HG03175 (cell line): ENCODE measurements around the gene PNPLA1.

ENCODE experiments used
- ATAC-seq: cut with Tn5 transposase; IDR thresholded peaks from one replicate; pipeline ENCODE4 v1.9.1; 2021; ENCODE audit warnings: mild to moderate bottlenecking, moderate library complexity; ENCODE audit not compliant: unreplicated experiment

Gene PNPLA1

DNA sequence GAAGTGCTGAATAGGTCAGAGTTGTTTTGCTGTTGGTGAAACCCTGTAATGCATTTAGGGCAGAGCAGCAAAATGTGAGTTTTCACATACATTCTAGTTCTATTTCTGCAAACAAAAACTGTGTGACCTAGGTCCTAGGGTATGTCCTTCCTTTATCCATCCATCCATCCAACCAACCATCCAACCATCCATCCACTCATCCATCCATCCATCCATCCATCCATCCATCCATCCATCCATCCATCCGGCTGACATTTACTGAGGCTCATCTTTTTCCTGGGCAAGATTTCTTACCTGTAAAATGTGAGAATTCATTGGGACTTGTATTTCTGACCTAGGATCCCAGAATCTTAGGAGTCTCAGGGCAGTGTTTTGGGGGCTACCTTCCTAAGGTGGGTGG is 14.5 kb downstream of the PNPLA1 start:
- ATAC-seq, result no peak

DNA sequence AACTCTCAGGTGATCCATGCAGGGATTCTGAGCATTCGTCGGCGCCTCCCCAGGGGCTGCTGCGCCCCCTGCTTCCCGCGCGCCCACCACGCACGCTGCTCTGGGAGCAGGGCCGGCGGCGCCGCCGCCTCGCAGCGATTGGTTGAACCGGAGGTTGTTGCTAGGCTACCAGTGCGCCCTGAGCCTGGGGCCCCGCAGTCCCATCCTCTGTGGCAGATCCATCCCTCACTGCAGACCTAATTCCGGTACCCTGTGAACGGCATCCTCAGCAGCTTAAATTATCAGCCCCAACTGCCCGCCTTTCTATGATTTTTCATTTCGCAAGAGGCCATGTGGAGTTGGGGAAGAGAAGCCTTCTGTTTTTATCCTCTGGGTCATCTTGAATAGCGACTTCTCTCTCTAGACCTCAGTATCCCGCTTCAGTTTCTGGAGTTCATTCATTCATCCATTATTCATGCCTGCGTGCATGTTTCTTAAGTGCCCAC is 15.4 kb downstream of the PNPLA1 start:
- no peak for ATAC-seq

DNA sequence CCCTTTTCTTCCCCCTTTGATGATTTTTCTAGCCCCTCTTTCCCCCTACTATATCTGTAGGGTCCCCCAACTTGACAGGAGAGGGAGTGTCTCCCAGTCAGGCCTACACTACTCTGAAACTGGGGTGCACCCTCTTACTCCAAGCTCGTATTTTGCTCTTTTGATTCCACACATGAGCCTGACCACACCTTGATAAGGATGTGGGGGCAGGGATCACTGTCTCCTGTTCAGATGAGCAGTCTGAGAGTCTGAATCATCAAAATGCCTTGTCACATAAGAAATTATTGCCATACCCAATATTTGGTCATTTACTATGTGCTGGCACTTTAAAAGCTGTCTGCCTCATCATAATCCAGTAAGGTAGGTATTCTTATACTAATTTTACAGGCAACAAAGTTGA is 15.9 kb downstream of the PNPLA1 start:
- no peak for ATAC-seq

DNA sequence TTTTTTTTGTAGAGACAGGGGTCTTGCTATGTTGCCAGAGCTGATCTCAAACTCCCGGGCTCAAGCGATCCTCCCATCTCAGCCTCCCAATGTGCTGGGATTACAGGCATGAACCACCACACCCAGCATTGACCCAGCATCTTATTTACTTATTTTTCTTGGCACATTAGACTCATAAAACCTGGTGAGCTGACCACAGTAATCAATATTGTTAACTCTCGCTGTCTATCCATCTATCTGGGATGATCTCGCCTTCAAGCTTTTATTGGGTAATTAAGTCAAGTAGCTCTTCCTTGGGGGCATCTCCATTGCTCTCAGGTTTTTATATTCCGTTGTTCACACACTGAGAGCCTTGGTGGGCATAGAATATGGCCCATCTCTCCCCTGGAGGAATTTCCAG is 17.0 kb downstream of the PNPLA1 start:
- ATAC-seq, result no peak

DNA sequence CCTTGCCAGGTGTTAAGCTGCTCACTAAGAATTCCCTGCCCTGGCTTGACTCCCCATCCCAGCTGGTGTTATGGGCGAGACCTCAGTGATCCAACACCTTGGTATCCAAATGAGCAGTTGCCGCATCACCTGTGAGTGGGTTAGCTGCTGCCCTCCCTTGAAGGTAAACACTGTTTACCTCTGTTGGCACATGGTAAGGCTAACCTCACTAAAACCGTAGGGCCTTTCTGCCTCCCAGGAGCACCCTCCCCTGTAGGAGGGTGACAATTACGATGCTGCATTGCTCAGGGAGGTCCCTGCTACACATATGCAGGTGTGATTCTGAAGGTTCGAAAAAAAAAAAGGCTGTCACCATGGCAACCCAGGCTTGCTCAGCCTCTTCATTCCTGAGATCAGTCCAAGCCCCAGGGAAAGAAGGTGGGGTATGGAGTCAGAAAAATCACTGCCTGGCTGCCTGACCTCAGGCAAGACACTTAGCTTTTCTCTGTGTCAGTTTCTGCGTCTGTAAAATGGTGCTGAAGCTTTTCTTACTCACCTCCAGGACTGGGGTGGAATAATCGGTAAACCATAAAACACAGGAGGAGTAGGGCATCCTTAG is 19.5 kb downstream of the PNPLA1 start:
- ATAC-seq, result no peak

DNA sequence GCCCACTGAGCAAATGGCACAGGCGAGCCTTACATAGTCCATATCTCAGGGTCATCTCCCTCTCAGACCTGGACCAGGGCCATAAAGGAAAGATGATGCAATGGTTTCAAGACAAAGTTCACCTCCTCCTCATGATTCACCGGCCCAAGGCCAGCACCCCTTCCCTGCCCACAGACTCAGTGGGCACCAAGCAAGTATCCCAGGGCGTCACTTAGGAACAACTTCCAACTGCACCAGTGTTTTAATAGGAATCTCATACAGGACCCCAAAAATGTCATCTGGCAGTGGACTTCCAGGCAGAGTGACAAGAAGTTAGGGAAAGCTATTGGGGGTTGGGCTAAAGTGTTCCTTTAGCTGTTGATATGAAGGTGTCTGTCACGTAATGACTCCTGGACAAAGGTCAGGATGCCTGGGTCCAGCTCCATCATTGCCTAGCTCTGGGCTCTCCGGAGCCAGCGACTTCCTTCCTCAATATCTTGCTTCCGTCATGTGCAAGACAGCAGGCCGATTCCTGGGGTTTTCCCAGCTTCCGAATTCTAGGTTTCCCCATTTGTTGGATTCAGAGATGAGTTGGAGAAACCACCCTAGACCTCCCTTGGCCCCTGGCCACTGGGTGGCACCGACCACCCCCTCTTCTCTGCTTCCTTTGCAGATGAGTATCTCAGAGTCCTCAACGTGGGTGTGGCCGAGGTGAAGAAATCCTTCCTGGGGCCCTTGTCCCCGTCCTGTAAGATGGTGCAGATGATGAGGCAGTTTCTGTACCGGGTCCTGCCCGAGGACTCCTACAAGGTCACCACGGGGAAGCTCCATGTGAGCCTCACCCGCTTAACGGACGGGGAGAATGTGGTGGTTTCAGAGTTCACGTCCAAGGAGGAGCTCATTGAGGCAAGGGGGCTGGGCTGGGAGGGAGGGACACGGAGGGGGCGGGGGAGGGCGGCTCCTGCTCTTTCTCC is 21.1 kb downstream of the PNPLA1 start:
- ATAC-seq, result no peak

DNA sequence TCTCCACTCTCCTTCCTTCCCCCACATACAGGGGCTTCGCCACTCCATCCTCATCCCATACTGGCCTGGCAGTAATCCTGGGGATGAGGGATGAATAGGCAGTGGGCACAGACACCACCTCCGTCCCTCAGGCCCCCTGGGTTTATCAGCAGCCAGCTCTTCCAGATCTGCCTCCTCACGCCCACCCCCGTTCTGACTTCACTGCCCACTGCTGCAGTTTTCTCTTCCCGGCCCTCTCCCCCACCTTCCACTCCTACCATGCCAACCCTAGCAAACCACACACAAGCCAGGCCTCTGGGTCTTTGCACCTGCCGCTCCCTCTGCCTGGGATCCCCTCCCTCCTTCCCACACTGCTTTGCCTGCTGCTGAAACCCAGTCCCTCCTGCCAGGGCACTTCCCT is 22.3 kb downstream of the PNPLA1 start:
- ATAC-seq, result no peak

DNA sequence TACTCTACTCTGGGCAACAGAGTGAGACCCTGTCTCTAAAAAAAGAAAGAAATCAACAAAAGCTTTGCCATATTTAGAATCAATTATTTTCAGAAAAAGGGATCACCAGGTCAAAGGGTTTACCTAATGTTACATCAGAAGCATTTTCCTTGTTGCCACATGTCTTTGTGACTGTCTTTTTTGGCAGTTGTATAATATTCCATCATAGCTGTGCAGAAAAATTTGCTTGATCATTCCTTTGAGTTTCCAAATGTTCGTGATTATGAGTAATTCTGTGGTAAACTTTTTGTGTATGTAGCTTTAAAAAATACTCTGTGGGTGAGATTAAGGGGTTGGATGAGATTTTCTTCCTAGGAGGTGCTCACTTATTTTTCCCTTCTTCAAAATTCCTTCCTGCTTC is 26.4 kb downstream of the PNPLA1 start:
- no peak for ATAC-seq

DNA sequence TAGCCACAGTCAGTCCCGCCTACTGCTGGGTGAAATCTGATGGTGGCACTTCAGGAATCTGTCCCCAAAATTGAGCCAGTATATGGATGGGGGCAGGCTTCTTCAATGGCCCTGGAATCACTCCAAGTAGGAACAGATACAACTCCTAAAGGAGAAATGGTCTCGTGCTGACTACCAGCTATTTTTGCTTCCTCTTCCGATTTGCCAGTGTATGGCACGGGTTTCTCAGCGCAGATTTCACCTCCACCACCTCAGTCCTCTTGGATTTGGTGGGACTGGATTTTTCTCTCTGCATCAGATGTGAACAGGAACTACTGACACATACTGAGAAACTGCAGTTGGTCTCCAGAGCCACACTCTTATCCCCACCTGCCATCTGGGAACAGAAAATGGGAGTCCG is 27.2 kb downstream of the PNPLA1 start:
- ATAC-seq, result no peak

DNA sequence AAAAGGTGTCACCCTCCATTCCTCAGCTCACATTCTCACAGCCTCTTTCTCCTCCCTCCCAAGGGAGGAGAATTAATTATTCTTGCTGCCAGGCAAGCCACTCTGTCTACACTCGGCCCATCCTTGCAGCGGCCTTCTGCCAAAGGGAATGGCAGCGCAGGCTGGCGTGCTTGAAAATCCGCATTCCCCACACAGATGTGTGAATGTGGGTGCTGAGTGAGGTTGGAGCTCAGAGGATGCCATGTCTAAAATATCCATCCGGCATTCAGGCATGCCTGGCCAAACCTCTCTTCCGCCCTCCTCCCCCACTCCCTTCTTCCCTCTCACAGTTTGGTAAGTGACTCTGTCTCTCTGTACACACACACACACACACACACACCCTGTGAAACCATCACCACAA is 27.7 kb downstream of the PNPLA1 start:
- no peak for ATAC-seq

DNA sequence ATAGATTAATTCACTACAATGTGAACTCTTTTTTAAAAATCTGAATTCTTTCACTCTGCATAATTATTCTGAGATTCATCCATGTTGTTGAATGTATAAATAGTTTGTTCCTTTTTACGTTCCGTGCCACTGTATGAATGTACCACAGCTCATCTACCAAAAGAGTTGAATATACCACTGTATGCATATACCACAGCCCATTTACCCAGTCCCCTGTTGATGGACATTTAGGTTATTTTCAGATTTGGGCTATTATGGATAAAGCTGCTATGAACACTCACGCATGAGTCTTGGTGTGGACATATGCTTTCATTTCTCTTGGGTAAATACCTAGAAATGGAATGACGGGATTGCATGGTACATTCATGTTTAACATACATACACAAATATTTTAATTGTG is 28.2 kb downstream of the PNPLA1 start:
- ATAC-seq, result no peak

DNA sequence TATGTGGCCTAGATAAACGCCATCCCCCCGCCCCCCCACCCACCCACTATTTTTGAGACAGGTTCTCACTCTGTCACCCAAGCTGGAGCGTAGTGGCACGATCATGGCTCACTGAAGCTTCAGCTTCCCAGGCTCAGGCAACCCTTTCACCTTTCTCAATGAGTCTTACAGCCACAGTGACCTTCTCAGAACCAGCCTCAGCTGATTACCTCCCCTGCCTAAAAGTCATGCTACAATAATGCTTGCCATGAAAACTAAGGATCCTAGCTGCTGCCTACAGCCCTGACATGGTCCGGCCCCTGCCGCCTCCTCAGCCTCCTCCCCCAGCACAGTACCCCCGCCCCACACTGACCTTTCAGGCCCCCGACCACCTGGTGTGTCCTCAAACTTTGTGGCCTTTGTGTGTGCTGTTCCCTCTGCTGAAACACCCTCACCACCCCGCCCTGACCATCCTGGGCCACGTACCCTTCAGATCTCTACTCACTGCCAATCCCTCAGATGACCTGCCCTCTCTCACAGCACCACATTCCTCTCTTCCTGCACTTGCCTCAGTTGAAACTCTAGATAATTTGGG is 31.3 kb downstream of the PNPLA1 start:
- no peak for ATAC-seq

DNA sequence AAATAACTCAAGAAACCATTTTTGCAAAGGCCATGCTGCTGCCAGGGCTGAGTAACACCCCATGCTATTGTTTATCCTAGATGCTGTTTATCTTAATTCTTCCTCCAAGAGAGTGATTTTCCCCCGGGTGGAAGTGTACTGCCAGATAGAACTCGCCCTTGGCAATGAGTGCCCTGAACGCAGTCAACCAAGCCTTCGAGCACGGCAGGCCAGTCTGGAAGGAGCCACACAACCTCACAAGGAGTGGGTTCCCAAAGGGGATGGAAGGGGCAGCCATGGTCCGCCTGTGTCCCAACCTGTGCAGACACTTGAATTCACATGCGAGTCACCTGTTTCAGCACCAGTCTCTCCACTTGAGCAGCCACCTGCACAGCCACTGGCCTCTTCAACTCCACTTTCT is 31.9 kb downstream of the PNPLA1 start:
- no peak for ATAC-seq

DNA sequence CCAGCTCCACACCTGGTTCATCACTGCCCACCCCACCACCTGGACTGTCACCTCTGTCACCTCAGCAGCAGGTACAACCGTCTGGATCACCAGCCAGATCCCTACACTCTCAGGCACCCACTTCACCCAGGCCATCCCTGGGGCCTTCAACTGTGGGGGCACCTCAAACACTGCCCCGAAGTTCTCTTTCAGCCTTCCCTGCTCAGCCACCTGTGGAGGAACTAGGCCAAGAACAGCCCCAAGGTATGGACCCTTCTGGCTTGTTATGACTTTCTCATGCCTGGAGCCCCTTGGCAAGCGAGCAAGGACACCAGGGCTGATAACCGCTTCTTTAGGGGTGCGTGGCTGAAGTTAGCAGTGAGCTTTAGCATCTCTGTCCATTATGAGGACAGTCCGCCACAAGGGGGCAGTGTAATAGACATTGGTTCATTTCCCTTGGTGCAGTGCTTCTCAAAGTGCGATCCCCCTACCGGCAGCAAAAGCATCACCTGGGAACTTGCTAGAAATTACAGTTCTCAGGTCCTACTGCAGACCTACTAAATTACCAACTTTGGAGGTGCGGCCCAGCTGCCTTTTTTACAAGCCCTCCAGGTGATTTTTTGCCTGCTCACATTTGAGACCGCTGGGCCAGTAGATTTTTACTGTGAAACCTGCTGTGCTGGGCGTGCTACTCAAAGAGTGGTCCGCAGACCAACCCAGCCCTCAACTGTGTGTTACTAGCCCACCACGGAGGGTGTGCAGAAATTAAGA is 32.5 kb downstream of the PNPLA1 start:
- peak; percentile 84 for ATAC-seq

DNA sequence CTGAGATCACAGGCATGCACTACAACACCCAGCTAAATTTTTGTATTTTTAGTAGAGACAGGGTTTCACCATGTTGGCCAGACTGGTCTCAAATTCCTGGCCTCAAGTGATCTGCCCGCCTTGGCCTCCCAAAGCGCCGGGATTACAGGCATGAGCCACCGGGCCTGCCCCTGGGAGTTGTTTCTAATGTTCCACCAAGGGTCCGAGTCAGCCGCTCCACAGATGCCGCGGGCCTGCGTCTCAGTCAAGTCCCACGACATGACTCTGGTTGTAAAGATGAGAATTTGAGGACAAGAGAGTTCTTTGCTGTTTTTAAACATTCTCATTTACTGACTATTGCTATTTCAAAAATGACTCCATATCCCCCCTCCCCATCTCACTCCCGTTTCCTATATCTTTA is 36.0 kb downstream of the PNPLA1 start:
- ATAC-seq, result no peak

DNA sequence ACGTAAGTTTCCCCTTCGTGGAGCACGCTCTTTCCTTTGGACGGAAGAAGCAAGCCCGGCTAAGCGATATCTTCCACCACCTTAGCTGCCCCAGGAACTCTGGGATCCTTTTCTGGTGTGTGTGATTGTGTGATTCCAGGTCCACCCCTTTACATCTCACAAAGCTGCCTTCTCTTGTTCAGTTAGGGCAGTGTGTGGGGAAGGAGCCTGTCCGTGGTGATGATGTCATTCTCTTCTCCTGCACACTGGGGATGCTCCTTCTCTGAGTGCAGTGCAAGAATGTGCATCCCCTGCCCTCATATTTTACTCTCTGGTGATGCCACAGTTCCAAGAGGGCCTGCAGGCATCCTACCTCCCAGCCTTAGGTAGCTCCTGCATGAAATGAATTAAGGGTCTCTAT is 36.5 kb downstream of the PNPLA1 start:
- no peak for ATAC-seq

DNA sequence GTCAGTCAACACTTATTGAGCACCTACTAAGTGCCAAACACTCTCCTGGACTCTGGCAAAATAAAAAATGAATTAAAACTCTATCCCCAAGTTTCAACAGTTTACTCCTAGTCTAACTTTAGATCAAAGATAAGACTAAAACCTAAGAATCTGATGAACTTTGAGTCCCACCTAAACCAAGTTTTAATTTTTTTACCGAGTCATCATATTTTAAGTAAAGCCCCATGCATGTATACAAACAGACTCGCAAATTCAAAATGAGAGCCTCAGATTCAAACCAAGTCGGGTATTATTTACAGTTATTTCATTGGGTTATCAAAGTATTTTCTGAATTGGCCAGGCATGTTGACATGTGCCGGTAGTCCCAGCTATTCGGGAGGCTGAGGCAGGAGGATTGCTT is 38.7 kb downstream of the PNPLA1 start:
- no peak for ATAC-seq

DNA sequence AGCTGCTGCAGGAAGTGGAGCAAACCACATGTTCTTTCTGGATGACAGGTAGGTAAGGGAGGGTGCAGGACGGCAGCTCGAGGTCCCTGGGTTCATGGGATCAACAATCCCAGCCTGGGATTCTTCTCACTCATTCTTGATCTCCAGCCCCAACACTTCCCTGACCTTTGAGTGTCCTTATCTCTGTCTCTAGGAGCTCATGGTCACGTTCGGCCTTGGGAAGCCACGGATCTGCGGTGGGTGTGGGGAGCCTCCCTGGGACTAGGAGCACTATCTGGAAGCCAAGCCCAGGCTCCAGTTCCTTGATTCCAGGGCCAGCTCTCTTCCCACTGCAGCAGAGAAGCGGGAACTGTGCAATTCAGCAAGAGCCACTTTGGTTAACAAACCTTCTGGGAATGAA is 39.3 kb downstream of the PNPLA1 start:
- ATAC-seq, result no peak

DNA sequence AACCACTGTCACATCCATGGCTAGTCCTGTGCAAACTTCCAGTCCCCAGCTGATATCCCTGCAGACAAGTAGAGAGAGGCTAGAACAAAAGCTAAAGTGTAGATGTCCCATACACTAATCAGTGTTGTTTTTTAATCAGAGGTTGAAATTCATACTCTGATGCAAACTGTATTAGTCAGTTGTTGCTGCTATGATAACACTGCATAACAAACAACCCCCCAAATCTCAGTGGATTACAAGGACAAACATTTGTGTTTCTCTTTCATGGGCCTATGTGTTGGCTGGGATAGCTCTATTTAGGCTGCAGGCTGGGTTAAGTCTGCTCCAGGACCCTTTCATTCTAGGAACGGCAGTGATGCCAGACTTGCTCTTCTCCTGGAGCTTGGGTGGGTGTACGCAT is 40.0 kb downstream of the PNPLA1 start:
- ATAC-seq, result no peak

DNA sequence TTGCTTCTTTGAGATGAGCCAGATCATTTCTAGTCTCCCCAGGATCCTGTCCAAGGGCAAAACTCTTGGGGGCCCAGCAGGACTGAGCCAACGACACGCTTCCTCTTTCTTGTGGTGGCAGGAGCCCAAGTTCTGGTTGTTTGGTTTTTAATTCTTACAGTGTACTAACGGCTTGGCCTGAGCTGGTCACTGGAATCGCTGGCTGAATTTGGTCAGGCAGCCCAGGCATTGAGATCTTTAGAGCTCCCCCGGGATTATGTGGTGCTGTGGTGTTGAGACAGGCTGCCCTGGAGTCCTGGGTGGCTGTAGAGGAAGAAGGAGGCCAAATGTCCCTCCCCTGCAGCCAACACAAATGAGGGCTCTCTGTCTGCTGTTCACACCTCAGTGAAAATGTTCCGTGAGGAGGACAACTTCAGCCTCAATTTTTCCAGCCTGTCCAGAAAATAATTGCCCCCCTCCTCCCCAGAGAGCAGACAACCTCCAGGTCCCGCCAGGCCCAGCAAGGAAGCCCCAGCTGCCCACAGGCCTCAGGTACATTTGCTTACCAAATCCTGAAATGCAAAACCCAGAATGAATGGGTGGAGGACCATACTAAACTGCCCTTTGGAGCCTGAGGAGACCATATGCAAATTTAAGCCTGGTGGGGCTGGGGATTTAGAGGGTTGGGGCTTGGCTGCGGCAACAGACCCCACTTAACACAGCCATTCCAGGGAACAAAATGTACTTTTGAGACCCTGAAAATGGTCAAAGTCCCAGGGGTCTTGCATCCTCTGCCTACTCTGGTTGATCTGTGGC is 43.2 kb downstream of the PNPLA1 start:
- ATAC-seq, result peak; percentile 41

DNA sequence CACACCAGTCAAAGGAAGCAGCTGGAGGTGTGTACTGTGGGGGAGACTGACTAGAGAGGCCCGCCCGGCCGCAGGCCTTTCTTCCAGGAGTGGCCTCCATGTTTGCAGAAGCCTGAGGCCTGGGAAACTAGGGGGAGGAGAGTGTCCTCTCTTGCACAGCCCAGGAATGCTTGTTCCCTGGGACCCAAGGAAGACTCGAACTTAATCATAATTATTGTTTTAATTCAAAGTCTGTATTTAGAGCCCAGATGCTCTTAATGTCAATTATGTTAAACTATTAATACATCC is 43.7 kb downstream of the PNPLA1 start:
- no peak for ATAC-seq
